Keratinocyte (primary cell): ENCODE results near the gene TERB1. TPM values are rescaled to one million over a fixed set of nuclear protein-coding genes. Genes with fewer than 3 reads are reported as not detected.

ENCODE experiments used
- DNase-seq: peaks from one replicate; pipeline ENCODE4 v3.0.0-alpha.2; 2011; ENCODE audit warnings: low read depth, missing footprints, low spot score
- FAIRE-seq: peaks from 2 replicates; lab custom pipeline; 2011; peaks lifted over from hg19 to GRCh38; lab: Jason Lieb, UNC
- H2AFZ ChIP-seq: 2 replicates; pipeline ENCODE4 v1.6.0; 2012; ENCODE audit warnings: low read length, control low read depth, inconsistent platforms; ENCODE audit not compliant: control insufficient read depth
- H3K27ac ChIP-seq: 2 replicates; pipeline ENCODE4 v1.5.1; 2011; ENCODE audit warnings: low read length; ENCODE audit not compliant: control insufficient read depth, insufficient read depth
- H3K27me3 ChIP-seq: 3 replicates; pipeline ENCODE4 v1.6.0; 2011; ENCODE audit warnings: low read length; ENCODE audit not compliant: control insufficient read depth, insufficient read depth; ENCODE audit errors: extremely low read depth
- H3K36me3 ChIP-seq, 2 experiments: 2 replicates in 1 of 2; 3 replicates in 1 of 2; pipeline ENCODE4 v1.5.1; 2011; ENCODE audit warnings: low read length in 2 of 2, mild to moderate bottlenecking in 1 of 2; ENCODE audit not compliant: control insufficient read depth in 2 of 2, insufficient read depth in 2 of 2; ENCODE audit errors: extremely low read depth in 1 of 2
- H3K4me1 ChIP-seq: 3 replicates; pipeline ENCODE4 v1.5.1; 2011; ENCODE audit warnings: low read length; ENCODE audit not compliant: control insufficient read depth, insufficient read depth; ENCODE audit errors: extremely low read depth
- H3K4me2 ChIP-seq: 3 replicates; pipeline ENCODE4 v1.6.0; 2011; ENCODE audit warnings: low read depth, low read length; ENCODE audit not compliant: control insufficient read depth, insufficient read depth; ENCODE audit errors: extremely low read depth
- H3K4me3 ChIP-seq, 3 experiments: fragments of 200-600 bp in 1 of 3; sonication (generic) in 1 of 3; 2 replicates in 2 of 3; 3 replicates in 1 of 3; pipeline ENCODE4 v1.5.1; 2011 to 2016; ENCODE audit warnings: low read length in 3 of 3, mild to moderate bottlenecking in 3 of 3, control low read depth in 2 of 3, inconsistent platforms in 1 of 3, low read depth in 1 of 3, mixed read lengths in 1 of 3, mixed run types in 1 of 3, moderate library complexity in 1 of 3; ENCODE audit not compliant: control insufficient read depth in 2 of 3, insufficient read depth in 2 of 3; ENCODE audit errors: extremely low read depth in 1 of 3
- H3K79me2 ChIP-seq: 2 replicates; pipeline ENCODE4 v1.6.0; 2012; ENCODE audit warnings: low read length; ENCODE audit not compliant: control insufficient read depth, insufficient read depth
- H3K9ac ChIP-seq: 3 replicates; pipeline ENCODE4 v1.6.0; 2011; ENCODE audit warnings: low read length; ENCODE audit not compliant: control insufficient read depth, insufficient read depth; ENCODE audit errors: extremely low read depth
- H3K9me1 ChIP-seq: 3 replicates; pipeline ENCODE4 v1.6.0; 2011; ENCODE audit warnings: low read length; ENCODE audit not compliant: control insufficient read depth, insufficient read depth; ENCODE audit errors: extremely low read depth
- H3K9me3 ChIP-seq: 2 replicates; pipeline ENCODE4 v1.5.1; 2012; ENCODE audit warnings: low read depth, low read length; ENCODE audit not compliant: control insufficient read depth
- H4K20me1 ChIP-seq: 3 replicates; pipeline ENCODE4 v1.6.0; 2011; ENCODE audit warnings: low read length; ENCODE audit not compliant: control insufficient read depth, insufficient read depth; ENCODE audit errors: extremely low read depth
- CTCF ChIP-seq, 3 experiments: IDR thresholded peaks in 1 of 3; conservative IDR thresholded peaks in 1 of 3; optimal IDR thresholded peaks in 1 of 3; 2 replicates in 2 of 3; 3 replicates in 1 of 3; pipeline versions ENCODE3 to v1.5.1; 2011; ENCODE audit warnings: low read length in 3 of 3, mild to moderate bottlenecking in 3 of 3, moderate library complexity in 2 of 3, control low read depth in 1 of 3, inconsistent platforms in 1 of 3; ENCODE audit not compliant: insufficient read depth in 2 of 3; ENCODE audit errors: extremely low read depth in 1 of 3
- EZH2 ChIP-seq: IDR thresholded peaks from one replicate; pipeline ENCODE4 v1.6.1; 2012; ENCODE audit warnings: inconsistent platforms, mild to moderate bottlenecking, low read length, moderate library complexity
- dilution Hi-C: fragments of 300-500 bp; cut with MboI; formaldehyde crosslinking; loops from one replicate; pipeline ENCODE4 v1.7.0; 2020; ENCODE audit warnings: low sequenced_read_pairs; ENCODE audit not compliant: extremely low pct_ligation_motif_present
- polyA plus RNA-seq, 5 experiments: library from polyadenylated mRNA; depleted of rRNA in 3 of 5; stranded (reverse) in 3 of 5; stranded (forward) in 1 of 5; unstranded in 1 of 5; fragments of >200 nt; gene quantifications; 1 replicate in 1 of 5; 2 replicates in 3 of 5; 3 replicates in 1 of 5; pipeline versions ENCODE4 v1.2.1 to v1.2.3, GENCODE V29; 2011 to 2012; ENCODE audit warnings: missing spikeins in 2 of 5, low read depth in 1 of 5, low replicate concordance in 1 of 5

TERB1 gene
- polyA plus RNA-seq, 1 donor (not counting 4 experiments of a cell fraction or from before 2014, with no cell fraction given) = 0.22 TPM

DNA sequence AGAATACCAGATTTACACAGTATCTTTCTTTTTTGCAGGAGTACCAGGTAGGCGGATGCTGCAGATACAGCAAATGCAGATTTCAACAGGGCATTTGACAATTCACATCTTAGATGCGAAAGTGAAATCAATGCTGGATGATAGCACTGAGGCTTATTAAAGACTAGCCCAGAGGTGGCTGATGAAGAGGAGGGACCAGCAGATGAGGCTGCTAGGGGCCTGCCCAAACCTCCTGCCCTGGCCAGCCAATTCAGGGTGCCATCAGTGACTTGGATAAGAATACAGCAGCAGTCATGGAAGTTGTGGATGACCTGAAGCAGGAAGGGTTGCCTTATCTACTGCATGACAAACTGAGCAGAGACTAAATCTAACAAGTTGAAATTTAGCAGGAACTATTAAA, 48.4 kb downstream of the TERB1 start:
- dilution Hi-C loops = no loop called here
- Histone ChIP-seq H3K27ac (no peak overlapping the region), H3K36me3 (peaks cover 3 to 16% of the 10 kb centered on the region in 2 experiments), H3K9ac (no peak overlapping the region), H3K79me2 (peaks cover 33% of the 10 kb centered on the region), H3K4me3 (no peak overlapping the region), H3K27me3 (no peaks in the 10 kb centered on the region), H2AFZ (no peak overlapping the region), H3K4me1 (peaks cover 26% of the 10 kb centered on the region), H3K9me1 (no peaks in the 10 kb centered on the region), H3K9me3 (no peaks in the 10 kb centered on the region), H4K20me1 (peaks cover 3% of the 10 kb centered on the region), H3K4me2 (peak overlapping the region; percentile 87)
- FAIRE-seq (no peak), DNase-seq (no peak)
- TF ChIP-seq EZH2 = no peak
- TF ChIP-seq CTCF (optimal IDR thresholded peaks at IDR 0.05 in 1 of 3, IDR thresholded peaks at IDR 0.05 in 1 of 3, conservative IDR thresholded peaks at IDR 0.05 in 1 of 3; ENCODE audit: extremely low read depth in 1 of 3, insufficient read depth in 2 of 3, low read length in 3 of 3) = no peak

GRCh38 chr16:66752379-66752778, 49.0 kb downstream of the TERB1 start:
- Histone ChIP-seq H3K79me2 (peaks cover 39% of the 10 kb centered on the region), H3K4me2 (peak overlapping the region; percentile 87), H3K27me3 (no peaks in the 10 kb centered on the region), H2AFZ (peak overlapping the region; percentile 78), H3K4me3 (peak overlapping the region in 2 of 3 experiments; percentile 31 to 94), H4K20me1 (peaks cover 3% of the 10 kb centered on the region), H3K4me1 (peaks cover 26% of the 10 kb centered on the region), H3K36me3 (peaks cover 6 to 20% of the 10 kb centered on the region in 2 experiments), H3K9ac (peak overlapping the region; percentile 92), H3K9me1 (no peaks in the 10 kb centered on the region), H3K9me3 (no peaks in the 10 kb centered on the region), H3K27ac (no peak overlapping the region)
- DNase-seq (no peak), FAIRE-seq (no peak)
- TF ChIP-seq CTCF (optimal IDR thresholded peaks at IDR 0.05 in 1 of 3, IDR thresholded peaks at IDR 0.05 in 1 of 3, conservative IDR thresholded peaks at IDR 0.05 in 1 of 3; ENCODE audit: extremely low read depth in 1 of 3, insufficient read depth in 2 of 3, low read length in 3 of 3) = no peak
- TF ChIP-seq EZH2 = no peak
- dilution Hi-C loops = no loop called here
